HL-60 (cell line): ENCODE results near the gene MOV10L1.

Source experiments
- GABPA ChIP-seq: IDR thresholded peaks from 2 replicates; pipeline ENCODE4 v1.6.1; 2012; ENCODE audit warnings: low read depth
- SPI1 ChIP-seq: IDR thresholded peaks from 2 replicates; pipeline ENCODE4 v1.6.1; 2012; ENCODE audit warnings: low read depth, mild to moderate bottlenecking, borderline replicate concordance

GRCh38 chr22:50173983-50174355 lies 84.2 kb downstream of the MOV10L1 start:
- TF ChIP-seq SPI1 (no peak), GABPA (no peak)
